ENCODE measurements around the gene CROCC.

Gene CROCC

GRCh38 chr1:16969057-16969611, 47.4 kb downstream of the CROCC start:
- no peak for DNase-seq (ENCODE audit: low spot score)

GRCh38 chr1:16969651-16970050, 47.9 kb downstream of the CROCC start:
- no peak for DNase-seq (ENCODE audit: low spot score)

- DNase-seq (ENCODE audit: low spot score) = no peak
Measured at GRCh38 chr1:16970132-16970910, 48.6 kb downstream of the CROCC start.

GRCh38 chr1:16971341-16972188, 49.8 kb downstream of the CROCC start:
- DNase-seq (ENCODE audit: low spot score) = peak; percentile 68

- no peak for DNase-seq (ENCODE audit: low spot score)
Measured at GRCh38 chr1:16972189-16972895, 50.6 kb downstream of the CROCC start.

- no peak for DNase-seq (ENCODE audit: low spot score)
Measured at GRCh38 chr1:16973215-16973614, 51.5 kb downstream of the CROCC start.

GRCh38 chr1:16975211-16975610, 53.5 kb downstream of the CROCC start:
- DNase-seq (ENCODE audit: low spot score) = no peak

- DNase-seq (ENCODE audit: low spot score) = no peak
Measured at GRCh38 chr1:16975838-16976237, 54.1 kb downstream of the CROCC start.

- DNase-seq (ENCODE audit: low spot score) = no peak
Measured at GRCh38 chr1:16976966-16977365, 55.2 kb downstream of the CROCC start.

- DNase-seq (ENCODE audit: low spot score) = no peak
Measured at GRCh38 chr1:16977377-16977776, 55.6 kb downstream of the CROCC start.

- no peak for DNase-seq (ENCODE audit: low spot score)
Measured at GRCh38 chr1:16978139-16978538, 56.4 kb downstream of the CROCC start.

GRCh38 chr1:16978567-16979474, 57.1 kb downstream of the CROCC start:
- DNase-seq (ENCODE audit: low spot score) = peak; percentile 96

GRCh38 chr1:16979475-16980327, 58.0 kb downstream of the CROCC start:
- DNase-seq (ENCODE audit: low spot score) = peak; percentile 57

GRCh38 chr1:16980473-16981268, 58.9 kb downstream of the CROCC start, which contains the start of gene MFAP2:
TSS of gene MFAP2 (minus strand) at chr1:16980620. CDS start at chr1:16978273, 2,347 bp downstream.
- peak; percentile 80 for DNase-seq (ENCODE audit: low spot score)

GRCh38 chr1:16981269-16981849, 59.6 kb downstream of the CROCC start:
- DNase-seq (ENCODE audit: low spot score) = peak; percentile 83

- no peak for DNase-seq (ENCODE audit: low spot score)
Measured at GRCh38 chr1:16982902-16983301, 61.2 kb downstream of the CROCC start.

- DNase-seq (ENCODE audit: low spot score) = no peak
Measured at GRCh38 chr1:16983649-16984048, 61.9 kb downstream of the CROCC start.

- DNase-seq (ENCODE audit: low spot score) = peak; percentile 85
Measured at GRCh38 chr1:16984717-16985116, 63.0 kb downstream of the CROCC start.

GRCh38 chr1:16986113-16986512, 64.4 kb downstream of the CROCC start:
- no peak for DNase-seq (ENCODE audit: low spot score)
